Activated CD8-positive, alpha-beta memory T cell treated with anti-CD3 and anti-CD28 coated beads for 1 hour (primary cell): ENCODE measurements around the gene RDH16.
A peak's percentile ranks its signal among the peaks of the same experiment; 100 is the strongest.
"Not testable (repeated sequence)": the region's sequence is repeated elsewhere in the genome, so short reads cannot be mapped to it uniquely, and the experiment has no call there.

ENCODE experiments used
- DNase-seq, 2 donors: peaks; one replicate each; pipeline ENCODE4 v3.0.0-alpha.2; 2020; ENCODE audit warnings: low read depth in 1 of 2; ENCODE audit errors: extremely low read depth in 1 of 2

Gene RDH16

GRCh38 chr12:56989861-56990610 is 32.6 kb upstream of the RDH16 start:
- no peak for DNase-seq

- no peak for DNase-seq
Observed at GRCh38 chr12:56988207-56988739, 30.9 kb upstream of the RDH16 start.

GRCh38 chr12:56987551-56988053 is 30.2 kb upstream of the RDH16 start:
- peak in 1 of 2 donors; percentile 67 for DNase-seq

GRCh38 chr12:56987011-56987410 is 29.6 kb upstream of the RDH16 start:
- DNase-seq: no peak

- not testable (repeated sequence) for DNase-seq
Observed at GRCh38 chr12:56985714-56986113, 28.3 kb upstream of the RDH16 start.

- no peak for DNase-seq
Observed at GRCh38 chr12:56983386-56983785, 26.0 kb upstream of the RDH16 start.

GRCh38 chr12:56982578-56983236 is 25.3 kb upstream of the RDH16 start:
- not testable (repeated sequence) for DNase-seq

GRCh38 chr12:56980941-56981530 is 23.6 kb upstream of the RDH16 start:
- DNase-seq: no peak

GRCh38 chr12:56980268-56980667 is 22.9 kb upstream of the RDH16 start:
- no peak for DNase-seq

GRCh38 chr12:56979628-56980027 is 22.2 kb upstream of the RDH16 start:
- no peak for DNase-seq

- no peak for DNase-seq
Observed at GRCh38 chr12:56978397-56979138, 21.2 kb upstream of the RDH16 start.

- not testable (repeated sequence) for DNase-seq
Observed at GRCh38 chr12:56977361-56977760, 20.0 kb upstream of the RDH16 start.

- DNase-seq: not testable (repeated sequence)
Observed at GRCh38 chr12:56974224-56974623, 16.8 kb upstream of the RDH16 start.

GRCh38 chr12:56968910-56969309 is 11.5 kb upstream of the RDH16 start:
- not testable (repeated sequence) for DNase-seq

- not testable (repeated sequence) for DNase-seq
Observed at GRCh38 chr12:56965997-56966642, 8.7 kb upstream of the RDH16 start.

GRCh38 chr12:56965124-56965523 is 7.7 kb upstream of the RDH16 start:
- DNase-seq: not testable (repeated sequence)

- DNase-seq: not testable (repeated sequence)
Observed at GRCh38 chr12:56963557-56963956, 6.1 kb upstream of the RDH16 start.

GRCh38 chr12:56962247-56962646 is 4.8 kb upstream of the RDH16 start:
- DNase-seq: not testable (repeated sequence)

- DNase-seq: no peak
Observed at GRCh38 chr12:56958422-56958821, 1.0 kb upstream of the RDH16 start.

- no peak for DNase-seq
Observed at GRCh38 chr12:56955631-56956256, 1.7 kb downstream of the RDH16 start.
